Head of caudate nucleus (tissue), 42 donors: ENCODE data around the gene MSRB1.
"Not testable (repeated sequence)": the region's sequence is repeated elsewhere in the genome, so short reads cannot be mapped to it uniquely, and the experiment has no call there.

Experiments used
- DNase-seq, 42 donors: peaks; one replicate each; pipeline versions ENCODE4 v3.0.0 to v3.0.0-alpha.2; 2020 to 2021; ENCODE audit warnings: mixed read lengths in 7 of 42
- intact Hi-C: fragments of 100-400 bp; cut with DNase I; formaldehyde crosslinking; loops from one replicate; pipeline ENCODE4 v1.15.0; 2022

MSRB1 gene

GRCh38 chr16:1924095-1924494 is 18.9 kb downstream of the MSRB1 start:
- intact Hi-C loops: no loop called here
- DNase-seq: no peak

- DNase-seq: no peak
- intact Hi-C loops: no loop called here
Measured at GRCh38 chr16:1923299-1924034, 19.5 kb downstream of the MSRB1 start.

- DNase-seq: no peak
- intact Hi-C loops: no loop called here
Measured at GRCh38 chr16:1922357-1922756, 20.6 kb downstream of the MSRB1 start.

GRCh38 chr16:1920727-1921171 is 22.2 kb downstream of the MSRB1 start:
- DNase-seq: no peak
- intact Hi-C loops: no loop called here

- DNase-seq, intact Hi-C loops: not testable (repeated sequence)
Measured at GRCh38 chr16:1920122-1920521, 22.9 kb downstream of the MSRB1 start.

GRCh38 chr16:1919327-1919998 is 23.5 kb downstream of the MSRB1 start:
- no peak for DNase-seq
- intact Hi-C loops: no loop called here

- DNase-seq: no peak
- intact Hi-C loops: no loop called here
Measured at GRCh38 chr16:1918351-1919326, 24.4 kb downstream of the MSRB1 start, which contains the start of gene HS3ST6. Gene HS3ST6 (minus strand): TSS chr16:1918415. CDS start chr16:1918323, 92 bp downstream.

GRCh38 chr16:1917665-1918350 is 25.2 kb downstream of the MSRB1 start:
- DNase-seq: no peak
- intact Hi-C loops: no loop called here

GRCh38 chr16:1917056-1917664 is 25.8 kb downstream of the MSRB1 start:
- intact Hi-C loops: no loop called here
- DNase-seq: no peak

GRCh38 chr16:1916640-1916990 is 26.4 kb downstream of the MSRB1 start:
- no peak for DNase-seq
- intact Hi-C loops: no loop called here

GRCh38 chr16:1915732-1916639 is 27.0 kb downstream of the MSRB1 start:
- no peak for DNase-seq
- intact Hi-C loops: no loop called here

GRCh38 chr16:1914988-1915387 is 28.0 kb downstream of the MSRB1 start:
- DNase-seq: no peak
- intact Hi-C loops: no loop called here

GRCh38 chr16:1914084-1914608 is 28.9 kb downstream of the MSRB1 start:
- intact Hi-C loops: no loop called here
- DNase-seq: no peak

- intact Hi-C loops: no loop called here
- DNase-seq: peak in 1 of 42 donors; percentile 10
Measured at GRCh38 chr16:1913327-1914083, 29.5 kb downstream of the MSRB1 start.

- DNase-seq: no peak
- intact Hi-C loops: no loop called here
Measured at GRCh38 chr16:1912215-1912543, 30.8 kb downstream of the MSRB1 start.

- intact Hi-C loops: no loop called here
- no peak for DNase-seq
Measured at GRCh38 chr16:1911467-1912214, 31.4 kb downstream of the MSRB1 start.
